Thyroid gland (tissue), 4 donors: ENCODE data around the gene USP24. TPM values are rescaled to one million over a fixed set of nuclear protein-coding genes. Genes with fewer than 3 reads are reported as not detected.
A peak's percentile ranks its signal among the peaks of the same experiment; 100 is the strongest.

ENCODE experiments used
- DNase-seq, 2 donors: peaks; one replicate each; pipeline ENCODE4 v3.0.0-alpha.2; 2019
- H3K27ac ChIP-seq, 3 donors: fragments of 200-600 bp; sonication (generic); 1 replicate in 2 of 3; 2 replicates in 1 of 3; pipeline ENCODE4 v1.5.1; 2016 to 2019; ENCODE audit warnings: mild to moderate bottlenecking in 1 of 3, moderate library complexity in 1 of 3
- H3K27me3 ChIP-seq: fragments of 200-600 bp; sonication (generic); one replicate; pipeline ENCODE4 v1.5.1; 2019
- H3K36me3 ChIP-seq, 2 donors: fragments of 200-600 bp; sonication (generic); one replicate each; pipeline ENCODE4 v1.5.1; 2016 to 2019
- H3K4me1 ChIP-seq, 2 donors: fragments of 200-600 bp; sonication (generic); one replicate each; pipeline ENCODE4 v1.5.1; 2017 to 2019
- H3K4me3 ChIP-seq, 3 donors: fragments of 200-600 bp; sonication (generic); replicated peaks in 1 of 3; 1 replicate in 2 of 3; 2 replicates in 1 of 3; pipeline ENCODE4 v1.5.1; 2016; ENCODE audit warnings: mild to moderate bottlenecking in 1 of 3
- H3K9me3 ChIP-seq: fragments of 200-600 bp; sonication (generic); one replicate; pipeline ENCODE4 v1.5.1; 2017
- POLR2A ChIP-seq, 2 donors: fragments of 450-650 bp; IDR thresholded peaks; one replicate each; pipeline ENCODE4 v1.6.1; 2017; ENCODE audit warnings: antibody characterized with exemption in 2 of 2, mild to moderate bottlenecking in 2 of 2, moderate library complexity in 1 of 2
- WGBS, 2 donors: methylation state at CpG; one replicate each; pipeline ENCODE4 v1.1.5; 2017; 5-methylcytosine and 5-hydroxymethylcytosine counted together
- intact Hi-C: fragments of 100-400 bp; cut with DNase I; formaldehyde crosslinking; loops from one replicate; pipeline ENCODE4 v1.15.1; 2023
- total RNA-seq, 4 donors: library from RNA; depleted of rRNA; stranded (reverse); fragments of >200 nt; gene quantifications; one replicate each; pipeline ENCODE4 v1.2.3, GENCODE V29; 2016
- TF ChIP-seq, protein P1 (sequence below), 6 experiments: fragments of 200-600 bp in 3 of 6; fragments of 450-650 bp in 3 of 6; sonication (generic) in 3 of 6; IDR thresholded peaks; one replicate each; pipeline ENCODE4 v1.5.1; 2016 to 2019; ENCODE audit warnings: antibody characterized with exemption in 6 of 6, mild to moderate bottlenecking in 2 of 6, inconsistent platforms in 1 of 6, moderate library complexity in 1 of 6

The USP24 gene
- total RNA-seq, 4 donors from 2014 or later: 38.5 to 74.6 (median 43.4) TPM

GRCh38 chr1:55164906-55165305 lies 50.3 kb downstream of the USP24 start:
- no peak for TF ChIP-seq POLR2A (IDR thresholded peaks at IDR 0.05)
- TF ChIP-seq, protein P1, sequence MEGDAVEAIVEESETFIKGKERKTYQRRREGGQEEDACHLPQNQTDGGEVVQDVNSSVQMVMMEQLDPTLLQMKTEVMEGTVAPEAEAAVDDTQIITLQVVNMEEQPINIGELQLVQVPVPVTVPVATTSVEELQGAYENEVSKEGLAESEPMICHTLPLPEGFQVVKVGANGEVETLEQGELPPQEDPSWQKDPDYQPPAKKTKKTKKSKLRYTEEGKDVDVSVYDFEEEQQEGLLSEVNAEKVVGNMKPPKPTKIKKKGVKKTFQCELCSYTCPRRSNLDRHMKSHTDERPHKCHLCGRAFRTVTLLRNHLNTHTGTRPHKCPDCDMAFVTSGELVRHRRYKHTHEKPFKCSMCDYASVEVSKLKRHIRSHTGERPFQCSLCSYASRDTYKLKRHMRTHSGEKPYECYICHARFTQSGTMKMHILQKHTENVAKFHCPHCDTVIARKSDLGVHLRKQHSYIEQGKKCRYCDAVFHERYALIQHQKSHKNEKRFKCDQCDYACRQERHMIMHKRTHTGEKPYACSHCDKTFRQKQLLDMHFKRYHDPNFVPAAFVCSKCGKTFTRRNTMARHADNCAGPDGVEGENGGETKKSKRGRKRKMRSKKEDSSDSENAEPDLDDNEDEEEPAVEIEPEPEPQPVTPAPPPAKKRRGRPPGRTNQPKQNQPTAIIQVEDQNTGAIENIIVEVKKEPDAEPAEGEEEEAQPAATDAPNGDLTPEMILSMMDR (IDR thresholded peaks at IDR 0.05): no peak
- Histone ChIP-seq H3K9me3 (no peaks in the 10 kb centered on the region), H3K4me3 (no peak overlapping the region), H3K36me3 (peaks cover 13 to 25% of the 10 kb centered on the region in 2 donors), H3K4me1 (no peaks in the 10 kb centered on the region), H3K27ac (no peak overlapping the region), H3K27me3 (no peaks in the 10 kb centered on the region)
- WGBS, 2 donors: 96 to 100% methylated on average over 2 of the region's 2 CpGs
- DNase-seq: no peak
- intact Hi-C loops: no loop called here

- Histone ChIP-seq H3K4me1 (no peaks in the 10 kb centered on the region), H3K27me3 (no peaks in the 10 kb centered on the region), H3K9me3 (no peaks in the 10 kb centered on the region), H3K27ac (no peak overlapping the region), H3K4me3 (no peak overlapping the region), H3K36me3 (peaks cover 23% of the 10 kb centered on the region in 2 donors)
- WGBS, 2 donors: 96 to 98% methylated on average over 2 of the region's 2 CpGs
- intact Hi-C loops: no loop called here
- DNase-seq: no peak
- no peak for TF ChIP-seq POLR2A (IDR thresholded peaks at IDR 0.05)
- TF ChIP-seq, protein P1 (IDR thresholded peaks at IDR 0.05): no peak
Measured at GRCh38 chr1:55159571-55159970, 55.6 kb downstream of the USP24 start.

DNA sequence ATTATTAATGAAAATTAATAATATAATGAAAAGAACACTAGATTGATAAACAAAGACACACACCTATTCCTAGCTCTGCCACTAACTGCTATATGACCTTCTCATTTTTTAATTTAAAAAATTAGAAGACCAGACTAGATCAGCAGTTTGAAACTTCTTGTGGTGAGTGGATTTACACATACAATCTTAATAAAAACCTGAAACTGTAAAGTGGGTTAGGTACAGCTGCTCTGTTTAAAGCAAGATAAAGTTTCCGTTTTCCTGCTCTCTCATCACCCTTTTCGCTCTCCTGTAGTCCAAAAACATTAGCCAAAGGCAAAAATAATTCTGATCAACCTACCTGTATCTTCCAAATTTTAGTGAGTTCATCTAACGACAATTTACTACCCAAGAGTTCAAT lies 58.6 kb downstream of the USP24 start:
- DNase-seq: no peak
- peaks cover 19 to 23% of the 10 kb centered on the region in 2 donors for H3K36me3 ChIP-seq
- H3K4me3 ChIP-seq: no peak overlapping the region
- WGBS, 2 donors: 96 to 98% methylated on average over 3 of the region's 3 CpGs
- no peaks in the 10 kb centered on the region for H3K27me3 ChIP-seq
- intact Hi-C loops: no loop called here
- peaks cover 6 to 9% of the 10 kb centered on the region in 2 donors for H3K4me1 ChIP-seq
- TF ChIP-seq POLR2A (IDR thresholded peaks at IDR 0.05): no peak
- TF ChIP-seq, protein P1 (IDR thresholded peaks at IDR 0.05): no peak
- H3K9me3 ChIP-seq: no peaks in the 10 kb centered on the region
- no peak overlapping the region for H3K27ac ChIP-seq

DNA sequence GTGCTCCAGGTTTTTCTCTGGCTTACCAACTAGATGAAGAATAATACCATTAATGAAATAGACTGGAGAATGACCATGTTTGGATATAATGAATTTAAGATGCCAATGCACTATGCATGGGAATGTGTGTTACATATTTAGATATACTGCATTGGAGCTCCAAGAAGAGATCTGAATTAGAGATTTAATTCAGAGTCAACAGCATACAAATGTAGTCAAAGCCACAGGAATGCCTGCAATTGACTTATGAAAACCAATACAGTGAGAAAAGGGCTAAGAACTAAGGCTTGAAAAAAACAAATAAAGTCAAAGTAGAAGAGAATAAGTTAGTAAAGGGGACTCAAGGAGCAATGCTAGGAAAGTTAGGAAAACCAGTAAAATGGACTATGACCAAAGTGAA lies 59.1 kb downstream of the USP24 start:
- no peak overlapping the region for H3K4me3 ChIP-seq
- intact Hi-C loops: no loop called here
- peaks cover 14 to 23% of the 10 kb centered on the region in 2 donors for H3K36me3 ChIP-seq
- no peaks in the 10 kb centered on the region for H3K9me3 ChIP-seq
- peaks cover 6 to 9% of the 10 kb centered on the region in 2 donors for H3K4me1 ChIP-seq
- TF ChIP-seq, protein P1 (IDR thresholded peaks at IDR 0.05): no peak
- TF ChIP-seq POLR2A (IDR thresholded peaks at IDR 0.05): no peak
- no peak for DNase-seq
- no peak overlapping the region for H3K27ac ChIP-seq
- no peaks in the 10 kb centered on the region for H3K27me3 ChIP-seq

- DNase-seq: peak in 1 of 2 donors; percentile 6
- 78 to 87% methylated on average over 6 of the region's 6 CpGs for WGBS, 2 donors
- Histone ChIP-seq H3K27ac (no peak overlapping the region), H3K27me3 (no peaks in the 10 kb centered on the region), H3K4me1 (peaks cover 6 to 9% of the 10 kb centered on the region in 2 donors), H3K9me3 (no peaks in the 10 kb centered on the region), H3K4me3 (no peak overlapping the region), H3K36me3 (peaks cover 14 to 19% of the 10 kb centered on the region in 2 donors)
- no peak for TF ChIP-seq POLR2A (IDR thresholded peaks at IDR 0.05)
- TF ChIP-seq, protein P1 (IDR thresholded peaks at IDR 0.05): no peak
- intact Hi-C loops: no loop called here
Measured at GRCh38 chr1:55155522-55155921, 59.6 kb downstream of the USP24 start.
